ENCODE results near the gene AHR.
"Not testable (repeated sequence)": the region's sequence is repeated elsewhere in the genome, so short reads cannot be mapped to it uniquely, and the experiment has no call there.

The AHR gene

GRCh38 chr7:17374654-17375053, 76.2 kb downstream of the AHR start:
- Histone ChIP-seq H3K27me3 (ENCODE audit: control insufficient read depth, low read length) (no peaks in the 10 kb centered on the region), H3K9me2 (replicated peaks; ENCODE audit: control insufficient read depth, low read length) (no peaks in the 10 kb centered on the region), H3K4me2 (ENCODE audit: low read length) (no peak overlapping the region), H3K4me3 (ENCODE audit: low read length) (no peak overlapping the region), H3F3A (ENCODE audit: control insufficient read depth, insufficient read depth) (no peaks in the 10 kb centered on the region), H4K20me1 (ENCODE audit: control insufficient read depth, insufficient read depth, low read depth, low read length) (no peaks in the 10 kb centered on the region), H3K9me3 (ENCODE audit: control insufficient read depth, insufficient read depth, low read length) (no peaks in the 10 kb centered on the region), H3K79me2 (ENCODE audit: control insufficient read depth, low read length) (no peaks in the 10 kb centered on the region), H3K36me3 (ENCODE audit: control insufficient read depth, low read length) (no peaks in the 10 kb centered on the region), H3K27ac (ENCODE audit: low read depth, low read length) (no peak overlapping the region), H3K4me1 (ENCODE audit: control insufficient read depth, low read length) (no peaks in the 10 kb centered on the region)
- TF ChIP-seq CTCF (IDR thresholded peaks at IDR 0.05; ENCODE audit: low read depth, low read length, poor library complexity, severe bottlenecking) (no peak), EZH2phosphoT487 (IDR thresholded peaks at IDR 0.05; ENCODE audit: borderline replicate concordance, low read length) (no peak)

- Histone ChIP-seq H3K27ac (ENCODE audit: low read depth, low read length) (no peak overlapping the region), H3K4me1 (ENCODE audit: control insufficient read depth, low read length) (no peaks in the 10 kb centered on the region), H3K4me2 (ENCODE audit: low read length) (no peak overlapping the region), H4K20me1 (ENCODE audit: control insufficient read depth, insufficient read depth, low read depth, low read length) (no peaks in the 10 kb centered on the region), H3F3A (ENCODE audit: control insufficient read depth, insufficient read depth) (no peaks in the 10 kb centered on the region), H3K4me3 (ENCODE audit: low read length) (no peak overlapping the region), H3K9me2 (replicated peaks; ENCODE audit: control insufficient read depth, low read length) (no peaks in the 10 kb centered on the region), H3K27me3 (ENCODE audit: control insufficient read depth, low read length) (no peaks in the 10 kb centered on the region), H3K36me3 (ENCODE audit: control insufficient read depth, low read length) (no peaks in the 10 kb centered on the region), H3K79me2 (ENCODE audit: control insufficient read depth, low read length) (no peaks in the 10 kb centered on the region), H3K9me3 (ENCODE audit: control insufficient read depth, insufficient read depth, low read length) (no peaks in the 10 kb centered on the region)
- TF ChIP-seq EZH2phosphoT487 (IDR thresholded peaks at IDR 0.05; ENCODE audit: borderline replicate concordance, low read length) (no peak), CTCF (IDR thresholded peaks at IDR 0.05; ENCODE audit: low read depth, low read length, poor library complexity, severe bottlenecking) (no peak)
Observed at GRCh38 chr7:17376595-17376994, 78.1 kb downstream of the AHR start.

- H3K9me3 ChIP-seq (ENCODE audit: control insufficient read depth, insufficient read depth, low read length), result no peaks in the 10 kb centered on the region
- no peak for TF ChIP-seq EZH2phosphoT487 (IDR thresholded peaks at IDR 0.05; ENCODE audit: borderline replicate concordance, low read length)
- TF ChIP-seq CTCF (IDR thresholded peaks at IDR 0.05; ENCODE audit: low read depth, low read length, poor library complexity, severe bottlenecking), result no peak
- no peaks in the 10 kb centered on the region for H3K27me3 ChIP-seq (ENCODE audit: control insufficient read depth, low read length)
- no peaks in the 10 kb centered on the region for H4K20me1 ChIP-seq (ENCODE audit: control insufficient read depth, insufficient read depth, low read depth, low read length)
- H3K27ac ChIP-seq (ENCODE audit: low read depth, low read length), result no peak overlapping the region
- H3K79me2 ChIP-seq (ENCODE audit: control insufficient read depth, low read length), result no peaks in the 10 kb centered on the region
- no peak overlapping the region for H3K4me2 ChIP-seq (ENCODE audit: low read length)
- no peaks in the 10 kb centered on the region for H3K36me3 ChIP-seq (ENCODE audit: control insufficient read depth, low read length)
- no peaks in the 10 kb centered on the region for H3K9me2 ChIP-seq (replicated peaks; ENCODE audit: control insufficient read depth, low read length)
- H3K4me1 ChIP-seq (ENCODE audit: control insufficient read depth, low read length), result no peaks in the 10 kb centered on the region
- H3F3A ChIP-seq (ENCODE audit: control insufficient read depth, insufficient read depth), result no peaks in the 10 kb centered on the region
- H3K4me3 ChIP-seq (ENCODE audit: low read length), result no peak overlapping the region
Observed at GRCh38 chr7:17380736-17381662, 82.5 kb downstream of the AHR start.

GRCh38 chr7:17382408-17383354, 84.2 kb downstream of the AHR start:
- not testable (repeated sequence) for H3K9me3 ChIP-seq (ENCODE audit: control insufficient read depth, insufficient read depth, low read length); H3F3A ChIP-seq (ENCODE audit: control insufficient read depth, insufficient read depth); H3K36me3 ChIP-seq (ENCODE audit: control insufficient read depth, low read length); H3K27me3 ChIP-seq (ENCODE audit: control insufficient read depth, low read length); H4K20me1 ChIP-seq (ENCODE audit: control insufficient read depth, insufficient read depth, low read depth, low read length); H3K4me1 ChIP-seq (ENCODE audit: control insufficient read depth, low read length); H3K4me3 ChIP-seq (ENCODE audit: low read length); H3K79me2 ChIP-seq (ENCODE audit: control insufficient read depth, low read length); H3K4me2 ChIP-seq (ENCODE audit: low read length); H3K9me2 ChIP-seq (replicated peaks; ENCODE audit: control insufficient read depth, low read length); H3K27ac ChIP-seq (ENCODE audit: low read depth, low read length)
